ENCODE measurements around the gene SORL1.
"Not testable (repeated sequence)": the region's sequence is repeated elsewhere in the genome, so short reads cannot be mapped to it uniquely, and the experiment has no call there.

DNA sequence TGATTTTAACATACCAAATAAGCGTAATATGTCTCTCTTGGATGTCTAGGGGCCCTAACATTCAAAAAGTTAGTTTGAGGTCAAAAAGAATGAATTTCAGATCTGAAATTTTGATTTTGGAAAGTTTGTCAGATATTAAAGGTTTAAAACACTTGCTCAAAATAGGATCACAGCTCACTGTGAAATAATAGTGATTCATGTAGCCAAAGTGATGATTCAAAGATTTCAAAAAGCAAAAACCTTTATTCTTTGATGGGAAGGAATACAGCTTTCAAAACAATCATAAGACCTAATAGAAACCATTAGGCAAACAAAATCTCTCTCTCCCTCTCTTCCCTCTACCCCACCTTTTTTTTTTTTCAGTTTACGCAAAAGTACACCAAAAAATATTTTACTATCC lies 42.1 kb upstream of the SORL1 start:
- TF ChIP-seq, protein P1, sequence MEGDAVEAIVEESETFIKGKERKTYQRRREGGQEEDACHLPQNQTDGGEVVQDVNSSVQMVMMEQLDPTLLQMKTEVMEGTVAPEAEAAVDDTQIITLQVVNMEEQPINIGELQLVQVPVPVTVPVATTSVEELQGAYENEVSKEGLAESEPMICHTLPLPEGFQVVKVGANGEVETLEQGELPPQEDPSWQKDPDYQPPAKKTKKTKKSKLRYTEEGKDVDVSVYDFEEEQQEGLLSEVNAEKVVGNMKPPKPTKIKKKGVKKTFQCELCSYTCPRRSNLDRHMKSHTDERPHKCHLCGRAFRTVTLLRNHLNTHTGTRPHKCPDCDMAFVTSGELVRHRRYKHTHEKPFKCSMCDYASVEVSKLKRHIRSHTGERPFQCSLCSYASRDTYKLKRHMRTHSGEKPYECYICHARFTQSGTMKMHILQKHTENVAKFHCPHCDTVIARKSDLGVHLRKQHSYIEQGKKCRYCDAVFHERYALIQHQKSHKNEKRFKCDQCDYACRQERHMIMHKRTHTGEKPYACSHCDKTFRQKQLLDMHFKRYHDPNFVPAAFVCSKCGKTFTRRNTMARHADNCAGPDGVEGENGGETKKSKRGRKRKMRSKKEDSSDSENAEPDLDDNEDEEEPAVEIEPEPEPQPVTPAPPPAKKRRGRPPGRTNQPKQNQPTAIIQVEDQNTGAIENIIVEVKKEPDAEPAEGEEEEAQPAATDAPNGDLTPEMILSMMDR (conservative IDR thresholded peaks at IDR 0.05 in 1 of 2, IDR thresholded peaks at IDR 0.05 in 1 of 2; ENCODE audit: extremely low read depth in 1 of 2, insufficient read depth in 1 of 2, low read depth in 1 of 2, low read length in 2 of 2): not testable (repeated sequence)
- TF ChIP-seq EZH2 (IDR thresholded peaks at IDR 0.05; ENCODE audit: borderline replicate concordance, low read length): not testable (repeated sequence)
